Right ventricle myocardium superior (tissue), 1 donor: ENCODE data around the gene OGFOD2. TPM values are rescaled to one million over a fixed set of nuclear protein-coding genes. Genes with fewer than 3 reads are reported as not detected.

Experiments
- ATAC-seq: fragments of 200-7000 bp; cut with Tn5 transposase; one replicate; pipeline ENCODE4 v1.9.1; 2020; ENCODE audit warnings: mild to moderate bottlenecking; ENCODE audit not compliant: poor library complexity
- DNase-seq: peaks from one replicate; pipeline ENCODE4 v3.0.0-alpha.2; 2020
- intact Hi-C: fragments of 100-400 bp; cut with DNase I; formaldehyde crosslinking; loops from one replicate; pipeline ENCODE4 v1.11.2; 2022
- total RNA-seq: library from RNA; stranded (reverse); fragmentation: NEBNext Ultra II Directional; extraction: Animal tissue kit (Norgen Biotek cat#: 25700); gene quantifications from one replicate; pipeline ENCODE4 v1.2.1, GENCODE V29; 2021
- donor health status: DM: no; HTN: yes; CAD: no; lungs with severe emphysema.

Gene OGFOD2
- total RNA-seq, 1 donor from 2014 or later, result 14.2 TPM

- peak; percentile 81 for DNase-seq
- peak; percentile 64 for ATAC-seq
- intact Hi-C loops, result no loop called here
Measured at GRCh38 chr12:122995503-122996187, 20.6 kb downstream of the OGFOD2 start.

- intact Hi-C loops, result no loop called here
- DNase-seq, result no peak
- no peak for ATAC-seq
Measured at GRCh38 chr12:122996188-122996601, 21.2 kb downstream of the OGFOD2 start.

- DNase-seq (no peak), ATAC-seq (no peak)
- intact Hi-C loops, result no loop called here
Measured at GRCh38 chr12:122996621-122997342, 21.7 kb downstream of the OGFOD2 start.

GRCh38 chr12:122997343-122998250 is 22.6 kb downstream of the OGFOD2 start:
- intact Hi-C loops, result no loop called here
- no peak for ATAC-seq

GRCh38 chr12:122998316-122998715 is 23.3 kb downstream of the OGFOD2 start:
- intact Hi-C loops, result no loop called here
- DNase-seq, result no peak
- ATAC-seq, result no peak

More at GRCh38 chr12:122997343-122998250, 22.6 kb downstream of the OGFOD2 start:
- no peak for DNase-seq

- intact Hi-C loops, result no loop called here
- no peak for ATAC-seq
Measured at GRCh38 chr12:122999196-122999946, 24.3 kb downstream of the OGFOD2 start.

GRCh38 chr12:122999986-123000420 is 25.0 kb downstream of the OGFOD2 start:
- intact Hi-C loops, result no loop called here
- ATAC-seq (no peak), DNase-seq (no peak)

More at GRCh38 chr12:122999196-122999946, 24.3 kb downstream of the OGFOD2 start:
- no peak for DNase-seq

GRCh38 chr12:123000578-123000977 is 25.5 kb downstream of the OGFOD2 start:
- intact Hi-C loops, result no loop called here
- no peak for ATAC-seq
- no peak for DNase-seq

GRCh38 chr12:123001464-123001863 is 26.4 kb downstream of the OGFOD2 start:
- DNase-seq (no peak), ATAC-seq (no peak)
- intact Hi-C loops, result no loop called here

GRCh38 chr12:123003257-123003656 is 28.2 kb downstream of the OGFOD2 start:
- intact Hi-C loops, result no loop called here

GRCh38 chr12:123004287-123004686 is 29.2 kb downstream of the OGFOD2 start:
- intact Hi-C loops, result no loop called here

More at GRCh38 chr12:123003257-123003656, 28.2 kb downstream of the OGFOD2 start:
- DNase-seq (no peak), ATAC-seq (no peak)

GRCh38 chr12:123005081-123005626 is 30.1 kb downstream of the OGFOD2 start:
- DNase-seq (no peak), ATAC-seq (no peak)
- intact Hi-C loops, result no loop called here

More at GRCh38 chr12:123004287-123004686, 29.2 kb downstream of the OGFOD2 start:
- DNase-seq (no peak), ATAC-seq (no peak)

- ATAC-seq, result no peak
- intact Hi-C loops, result no loop called here
- DNase-seq, result no peak
Measured at GRCh38 chr12:123006977-123007376, 31.9 kb downstream of the OGFOD2 start.

GRCh38 chr12:123010110-123010509 is 35.1 kb downstream of the OGFOD2 start:
- intact Hi-C loops, result no loop called here
- no peak for ATAC-seq
- DNase-seq, result no peak

GRCh38 chr12:123010681-123011080 is 35.6 kb downstream of the OGFOD2 start:
- DNase-seq (no peak), ATAC-seq (no peak)
- intact Hi-C loops, result no loop called here

GRCh38 chr12:123011701-123012100 is 36.7 kb downstream of the OGFOD2 start:
- no peak for ATAC-seq
- DNase-seq, result no peak
- intact Hi-C loops, result no loop called here

- intact Hi-C loops, result no loop called here
- DNase-seq, result no peak
- no peak for ATAC-seq
Measured at GRCh38 chr12:123013185-123014095, 38.4 kb downstream of the OGFOD2 start.
